H1 (cell line): ENCODE measurements around the gene ERCC3. TPM values are rescaled to one million over a fixed set of nuclear protein-coding genes. Genes with fewer than 3 reads are reported as not detected.
A peak's percentile ranks its signal among the peaks of the same experiment; 100 is the strongest.

Experiments
- CTCF ChIA-PET: fragments of 300-600 bp; sonication (Branson Sonifier 250); formaldehyde crosslinking; loops from one replicate; lab custom pipeline; 2021; ENCODE audit not compliant: partially characterized antibody; lab: Charles Lee
- POLR2A ChIA-PET: fragments of 300-600 bp; sonication (Branson Sonifier 250); formaldehyde crosslinking; loops from one replicate; lab custom pipeline; 2021; ENCODE audit warnings: inconsistent platforms; ENCODE audit not compliant: partially characterized antibody; lab: Charles Lee
- DNase-seq, 2 experiments: peaks; one replicate each; pipeline versions ENCODE4 v3.0.0 to v3.0.0-alpha.2; 2010 to 2022; ENCODE audit warnings: low spot score in 2 of 2, low read depth in 1 of 2, mixed read lengths in 1 of 2
- FAIRE-seq: peaks from 2 replicates; lab custom pipeline; 2011; peaks lifted over from hg19 to GRCh38; lab: Jason Lieb, UNC
- H2AFZ ChIP-seq: 2 replicates; pipeline ENCODE4 v1.8.1; 2012; ENCODE audit warnings: low read length, inconsistent platforms
- H2AK5ac ChIP-seq: 2 replicates; pipeline ENCODE4 v1.6.1; 2013; ENCODE audit warnings: low read depth, low read length
- H2BK120ac ChIP-seq: replicated peaks from 2 replicates; pipeline ENCODE3; 2013; ENCODE audit warnings: low read depth, low read length, inconsistent platforms
- H2BK12ac ChIP-seq: 2 replicates; pipeline ENCODE4 v1.6.1; 2013; ENCODE audit warnings: low read depth, low read length
- H2BK15ac ChIP-seq: 2 replicates; pipeline ENCODE4 v1.6.1; 2013; ENCODE audit warnings: low read length
- H2BK20ac ChIP-seq: 2 replicates; pipeline ENCODE4 v1.6.1; 2013; ENCODE audit warnings: low read length
- H2BK5ac ChIP-seq: 2 replicates; pipeline ENCODE4 v1.6.1; 2013; ENCODE audit warnings: low read depth, low read length
- H3K14ac ChIP-seq: 2 replicates; pipeline ENCODE4 v1.6.1; 2013; ENCODE audit warnings: inconsistent platforms; ENCODE audit not compliant: insufficient read length
- H3K18ac ChIP-seq: 2 replicates; pipeline ENCODE4 v1.6.1; 2013; ENCODE audit warnings: low read length; ENCODE audit errors: extremely low read depth
- H3K23ac ChIP-seq: 2 replicates; pipeline ENCODE4 v1.6.1; 2013; ENCODE audit warnings: inconsistent platforms; ENCODE audit not compliant: insufficient read length
- H3K23me2 ChIP-seq: 2 replicates; pipeline ENCODE4 v1.6.1; 2013; ENCODE audit warnings: low read depth, low read length
- H3K27ac ChIP-seq: 2 replicates; pipeline ENCODE4 v1.6.1; 2011; ENCODE audit warnings: low read depth, low read length, inconsistent platforms
- H3K27me3 ChIP-seq, 4 experiments: replicated peaks in 1 of 4; 1 replicate in 1 of 4; 2 replicates in 3 of 4; pipeline versions ENCODE4 v1.6.1 to v1.8.1; 2011 to 2013; ENCODE audit warnings: low read length in 3 of 4, mild to moderate bottlenecking in 3 of 4, inconsistent platforms in 2 of 4, mixed read lengths in 2 of 4, moderate library complexity in 1 of 4; ENCODE audit not compliant: control insufficient read depth in 3 of 4, insufficient read depth in 3 of 4; ENCODE audit errors: extremely low read depth in 1 of 4
- H3K36me3 ChIP-seq, 4 experiments: 2 replicates each; pipeline versions ENCODE4 v1.6.1 to v1.8.1; 2011 to 2013; ENCODE audit warnings: mild to moderate bottlenecking in 4 of 4, low read length in 3 of 4, moderate library complexity in 2 of 4, control low read depth in 1 of 4, inconsistent platforms in 1 of 4; ENCODE audit not compliant: insufficient read depth in 4 of 4, control insufficient read depth in 2 of 4
- H3K4ac ChIP-seq: replicated peaks from 2 replicates; pipeline ENCODE3; 2013; ENCODE audit warnings: low read length, low read depth, mixed read lengths, inconsistent platforms; ENCODE audit not compliant: insufficient read length
- H3K4me1 ChIP-seq, 4 experiments: replicated peaks in 1 of 4; 1 replicate in 1 of 4; 2 replicates in 3 of 4; pipeline versions ENCODE4 v1.6.1 to v1.8.1; 2011 to 2013; ENCODE audit warnings: low read length in 3 of 4, inconsistent platforms in 2 of 4, mixed read lengths in 1 of 4; ENCODE audit not compliant: insufficient read depth in 4 of 4, control insufficient read depth in 3 of 4
- H3K4me2 ChIP-seq, 2 experiments: 2 replicates each; pipeline versions ENCODE4 v1.6.1 to v1.8.1; 2011 to 2013; ENCODE audit warnings: low read depth in 2 of 2, low read length in 2 of 2, control low read depth in 1 of 2, inconsistent platforms in 1 of 2, mild to moderate bottlenecking in 1 of 2; ENCODE audit not compliant: insufficient read depth in 1 of 2
- H3K4me3 ChIP-seq, 4 experiments: fragments of 200-600, 300-600 bp in 1 of 4; sonication (generic), shearing (Covaris generic), sonication (Bioruptor Twin) in 1 of 4; 2 replicates each; pipeline versions ENCODE4 v1.5.1 to v1.8.1; 2011 to 2016; ENCODE audit warnings: low read length in 4 of 4, low read depth in 3 of 4, control low read depth in 2 of 4, inconsistent platforms in 2 of 4, mild to moderate bottlenecking in 2 of 4, mixed read lengths in 1 of 4, moderate library complexity in 1 of 4; ENCODE audit not compliant: insufficient read depth in 2 of 4; ENCODE audit errors: extremely low read depth in 1 of 4
- H3K56ac ChIP-seq: replicated peaks from 2 replicates; pipeline ENCODE3; 2013; ENCODE audit warnings: low read depth, mild to moderate bottlenecking, mixed read lengths, low read length, inconsistent platforms; ENCODE audit not compliant: insufficient read length
- H3K79me1 ChIP-seq: 2 replicates; pipeline ENCODE4 v1.6.1; 2013; ENCODE audit warnings: low read depth, low read length, control low read depth
- H3K79me2 ChIP-seq, 2 experiments: 2 replicates each; pipeline versions ENCODE4 v1.6.1 to v1.8.1; 2012 to 2013; ENCODE audit warnings: low read length in 2 of 2, mild to moderate bottlenecking in 2 of 2, inconsistent platforms in 1 of 2; ENCODE audit not compliant: insufficient read depth in 2 of 2, control insufficient read depth in 1 of 2
- H3K9ac ChIP-seq, 4 experiments: replicated peaks in 1 of 4; 1 replicate in 1 of 4; 2 replicates in 3 of 4; pipeline versions ENCODE4 v1.6.1 to v1.8.1; 2011 to 2013; ENCODE audit warnings: low read depth in 3 of 4, low read length in 3 of 4, control low read depth in 2 of 4, mild to moderate bottlenecking in 2 of 4, moderate library complexity in 2 of 4, inconsistent platforms in 1 of 4; ENCODE audit errors: extremely low read depth in 1 of 4
- H3K9me3 ChIP-seq, 2 experiments: 2 replicates each; pipeline versions ENCODE4 v1.6.1 to v1.8.1; 2012 to 2013; ENCODE audit warnings: mild to moderate bottlenecking in 2 of 2, moderate library complexity in 2 of 2, control low read depth in 1 of 2, inconsistent platforms in 1 of 2, low read depth in 1 of 2, low read length in 1 of 2, mixed read lengths in 1 of 2; ENCODE audit not compliant: insufficient read depth in 2 of 2
- H4K20me1 ChIP-seq, 2 experiments: replicated peaks in 1 of 2; 2 replicates each; pipeline versions ENCODE3 to v1.8.1; 2011 to 2013; ENCODE audit warnings: inconsistent platforms in 2 of 2, low read length in 2 of 2, mild to moderate bottlenecking in 1 of 2; ENCODE audit not compliant: insufficient read depth in 2 of 2, control insufficient read depth in 1 of 2
- H4K5ac ChIP-seq: 2 replicates; pipeline ENCODE4 v1.6.1; 2013; ENCODE audit warnings: low read length, low read depth, mixed read lengths, inconsistent platforms; ENCODE audit not compliant: insufficient read length
- H4K8ac ChIP-seq: 2 replicates; pipeline ENCODE4 v1.8.0; 2013; ENCODE audit warnings: mild to moderate bottlenecking, moderate library complexity, low read length, inconsistent platforms; ENCODE audit not compliant: insufficient read depth; ENCODE audit errors: extremely low read depth
- H4K91ac ChIP-seq: replicated peaks from 2 replicates; pipeline ENCODE3; 2013; ENCODE audit warnings: low read length, mixed read lengths, inconsistent platforms; ENCODE audit not compliant: insufficient read length
- CBX5 ChIP-seq: fragments of 300-800, 300-1000 bp; sonication (generic); IDR thresholded peaks from 2 replicates; pipeline ENCODE4 v1.7.1; 2016; ENCODE audit warnings: antibody characterized with exemption, low read length, low read depth
- CHD2 ChIP-seq: IDR thresholded peaks from 2 replicates; pipeline ENCODE4 v1.6.1; 2012; ENCODE audit warnings: low read length, improper control_type of control experiment
- EZH2 ChIP-seq: fragments of 200-600 bp; sonication (generic); IDR thresholded peaks from 2 replicates; pipeline ENCODE4 v1.7.1; 2012; ENCODE audit warnings: low read depth, mild to moderate bottlenecking, moderate library complexity, low read length, inconsistent platforms; ENCODE audit not compliant: severe bottlenecking
- GABPA ChIP-seq: IDR thresholded peaks from 2 replicates; pipeline ENCODE4 v1.6.1; 2011; ENCODE audit warnings: mild to moderate bottlenecking, low read length, moderate library complexity, borderline replicate concordance; ENCODE audit not compliant: insufficient read depth
- HDAC2 ChIP-seq, 2 experiments: fragments of 300-600 bp in 1 of 2; sonication (generic) in 1 of 2; IDR thresholded peaks; 2 replicates each; pipeline ENCODE4 v1.6.1; 2011 to 2012; ENCODE audit warnings: low read depth in 2 of 2, low read length in 2 of 2, mild to moderate bottlenecking in 2 of 2, moderate library complexity in 2 of 2, borderline replicate concordance in 1 of 2, inconsistent platforms in 1 of 2
- POLR2AphosphoS5 ChIP-seq: IDR thresholded peaks from 2 replicates; pipeline ENCODE4 v1.6.1; 2011; ENCODE audit warnings: low read depth, low read length
- RFX5 ChIP-seq: IDR thresholded peaks from 2 replicates; pipeline ENCODE4 v1.6.1; 2011; ENCODE audit warnings: low read depth, low read length, improper control_type of control experiment, borderline replicate concordance
- SIN3A ChIP-seq, 2 experiments: IDR thresholded peaks in 1 of 2; conservative IDR thresholded peaks in 1 of 2; 2 replicates each; pipeline ENCODE4 v1.6.1; 2011 to 2012; ENCODE audit warnings: low read length in 2 of 2, improper control_type of control experiment in 1 of 2, low read depth in 1 of 2, mild to moderate bottlenecking in 1 of 2
- SP2 ChIP-seq: IDR thresholded peaks from 2 replicates; pipeline ENCODE4 v1.6.1; 2012; ENCODE audit warnings: mild to moderate bottlenecking, low read length, inconsistent platforms
- SRF ChIP-seq: IDR thresholded peaks from 2 replicates; pipeline ENCODE4 v1.6.1; 2011; ENCODE audit warnings: mild to moderate bottlenecking, low read depth, low read length, moderate library complexity
- TBP ChIP-seq: IDR thresholded peaks from 2 replicates; pipeline ENCODE4 v1.6.1; 2011; ENCODE audit warnings: low read depth, low read length, improper control_type of control experiment
- TCF12 ChIP-seq: IDR thresholded peaks from 2 replicates; pipeline ENCODE4 v1.6.1; 2011; ENCODE audit warnings: low read depth, mild to moderate bottlenecking, low read length
- WGBS, 2 experiments: shearing (Covaris generic) in 1 of 2; methylation state at CpG; one replicate each; pipeline versions ENCODE4 v1.1.6 to v1.1.7; 2013 to 2015; ENCODE audit warnings: low lambda C conversion rate in 2 of 2, mixed read lengths in 2 of 2, inconsistent platforms in 1 of 2, low coverage in 1 of 2, missing lambda C conversion rate in 1 of 2; ENCODE audit not compliant: insufficient replicate concordance in 2 of 2, insufficient coverage in 1 of 2, insufficient read length in 1 of 2; ENCODE audit errors: extremely low coverage in 1 of 2, missing lambda C conversion rate in 1 of 2; 5-methylcytosine and 5-hydroxymethylcytosine counted together
- polyA plus RNA-seq, 7 experiments: library from polyadenylated mRNA; depleted of rRNA in 3 of 7; stranded (reverse) in 5 of 7; unstranded in 2 of 7; fragments of >200 nt in 5 of 7; fragments of 200-250 nt in 2 of 7; gene quantifications; 1 replicate in 5 of 7; 2 replicates in 1 of 7; 4 replicates in 1 of 7; pipeline versions ENCODE4 v1.2.1 to v1.2.3, GENCODE V29; 2011 to 2013; ENCODE audit warnings: missing spikeins in 2 of 7, mixed read lengths in 2 of 7
- total RNA-seq: library from RNA; stranded (reverse); fragmentation: NEBNext Ultra II Directional; extraction: Animal tissue kit (Norgen Biotek cat#: 25700); gene quantifications from 2 replicates; pipeline ENCODE4 v1.2.1, GENCODE V29; 2021

Gene ERCC3
- total and polyA plus RNA-seq, 2 of the 8 experiments (the other 6 are each of a cell fraction or from before 2014, with no cell fraction given), result 41.8 to 48.9 TPM

GRCh38 chr2:127220102-127220767, 73.7 kb downstream of the ERCC3 start, which contains the start of gene CYP27C1:
Gene CYP27C1, minus strand, starts transcription at chr2:127220299. Its CDS starts 29 bp downstream, at chr2:127220270.
- Histone ChIP-seq H3K9me3 (no peaks in the 10 kb centered on the region), H3K79me2 (0 out of 4 replicates have a peak, but pooled peaks cover 0 to 4% of the 10 kb centered on the region in 2 experiments), H4K20me1 (no peaks in the 10 kb centered on the region), H3K27me3 (peaks cover 0 to 17% (median 8%) of the 10 kb centered on the region in 4 experiments; a peak in 5 of 7 replicates), H3K23me2 (peaks cover 20% of the 10 kb centered on the region), H2BK15ac (peak within 1 kb of the TSS; percentile 24), H3K36me3 (no peaks in the 10 kb centered on the region), H4K5ac (peak within 1 kb of the TSS; percentile 81), H3K56ac (peak within 1 kb of the TSS; percentile 10), H4K8ac (peak within 1 kb of the TSS; percentile 72), H3K4me2 (peak within 1 kb of the TSS; percentile 98), H3K4me3 (peak within 1 kb of the TSS; percentile 53 to 97 (median 62)), H2BK120ac (no peak within 1 kb of the TSS), H3K4me1 (peaks cover 0 to 7% (median 4%) of the 10 kb centered on the region in 4 experiments; a peak in 5 of 7 replicates), H3K79me1 (no peaks in the 10 kb centered on the region), H2AK5ac (no peak within 1 kb of the TSS; the same call in 1 of the 2 replicates), H4K91ac (peak within 1 kb of the TSS; percentile 22), H2BK20ac (peak within 1 kb of the TSS; percentile 80), H3K14ac (no peak within 1 kb of the TSS), H2AFZ (peak within 1 kb of the TSS; percentile 64), H3K27ac (peak within 1 kb of the TSS; percentile 64), H2BK5ac (peak within 1 kb of the TSS; percentile 87; the same call in 1 of the 2 replicates), H3K4ac (no peak within 1 kb of the TSS), H3K9ac (peak within 1 kb of the TSS; percentile 43 to 86 (median 78)), H3K23ac (no peak within 1 kb of the TSS), H3K18ac (peak within 1 kb of the TSS; percentile 98), H2BK12ac (peak within 1 kb of the TSS; percentile 100)
- FAIRE-seq, result no peak
- CTCF ChIA-PET, result no interaction called here
- POLR2A ChIA-PET, result interaction anchor here (1.0 to 1.5 kb wide), 6 partner anchors 11 to 107 kb away, joined by 3 to 6 read pairs (median 4); no protein-coding TSS in a partner anchor
- 1% methylated on average over 22 of the region's 43 CpGs; no CpG with 5 or more reads in 1 of the 2 experiments for WGBS, 2 experiments
- peak in 1 of 2 experiments; percentile 68 for DNase-seq
- TF ChIP-seq SP2 (no peak), TBP (peak; percentile 56), CHD2 (no peak), POLR2AphosphoS5 (no peak), HDAC2 (IDR thresholded peaks at IDR 0.05; ENCODE audit: borderline replicate concordance in 1 of 2, low read depth in 2 of 2, low read length in 2 of 2) (no peak), EZH2 (no peak), CBX5 (no peak), RFX5 (no peak), TCF12 (no peak), GABPA (no peak), SRF (no peak), SIN3A (conservative IDR thresholded peaks at IDR 0.05 in 1 of 2, IDR thresholded peaks at IDR 0.05 in 1 of 2; ENCODE audit: low read depth in 1 of 2, low read length in 2 of 2) (no peak)
